Right ventricle myocardium inferior (tissue), 1 donor: ENCODE results near the gene SLIT3. TPM values are rescaled to one million over a fixed set of nuclear protein-coding genes. Genes with fewer than 3 reads are reported as not detected.
"Not testable (repeated sequence)": the region's sequence is repeated elsewhere in the genome, so short reads cannot be mapped to it uniquely, and the experiment has no call there.

Experiments used
- ATAC-seq: fragments of 200-7000 bp; cut with Tn5 transposase; one replicate; pipeline ENCODE4 v1.9.1; 2020; ENCODE audit warnings: mild to moderate bottlenecking, moderate library complexity
- DNase-seq: peaks from one replicate; pipeline ENCODE4 v3.0.0; 2021; ENCODE audit errors: missing footprints
- intact Hi-C: fragments of 100-400 bp; cut with DNase I; formaldehyde crosslinking; loops from one replicate; pipeline ENCODE4 v1.11.0; 2022
- total RNA-seq: library from RNA; stranded (reverse); fragmentation: NEBNext Ultra II Directional; extraction: Animal tissue kit (Norgen Biotek cat#: 25700); gene quantifications from one replicate; pipeline ENCODE4 v1.2.1, GENCODE V29; 2021
- donor health status: DM: no; HTN: yes; CAD: no; lungs with severe emphysema.

SLIT3 gene
- total RNA-seq, 1 donor from 2014 or later: 12.4 TPM

- intact Hi-C loops: no loop called here
- no peak for DNase-seq
- no peak for ATAC-seq
Measured at GRCh38 chr5:169133531-169133930, 167.4 kb downstream of the SLIT3 start.

- DNase-seq: no peak
- ATAC-seq: no peak
- intact Hi-C loops: no loop called here
Measured at GRCh38 chr5:169132302-169132660, 168.7 kb downstream of the SLIT3 start.

- ATAC-seq (no peak), DNase-seq (no peak)
- intact Hi-C loops: no loop called here
Measured at GRCh38 chr5:169131616-169132301, 169.2 kb downstream of the SLIT3 start.

GRCh38 chr5:169128679-169129078, 172.3 kb downstream of the SLIT3 start:
- intact Hi-C loops: no loop called here
- DNase-seq (no peak), ATAC-seq (peak; percentile 67)

- intact Hi-C loops: no loop called here
- no peak for DNase-seq
- ATAC-seq: no peak
Measured at GRCh38 chr5:169127431-169127830, 173.5 kb downstream of the SLIT3 start.

- ATAC-seq (no peak), DNase-seq (no peak)
- intact Hi-C loops: no loop called here
Measured at GRCh38 chr5:169126481-169127021, 174.4 kb downstream of the SLIT3 start.

GRCh38 chr5:169125571-169125970, 175.4 kb downstream of the SLIT3 start:
- ATAC-seq (no peak), DNase-seq (no peak)
- intact Hi-C loops: no loop called here

GRCh38 chr5:169122951-169123350, 178.0 kb downstream of the SLIT3 start:
- ATAC-seq: no peak
- no peak for DNase-seq
- intact Hi-C loops: no loop called here

GRCh38 chr5:169121630-169122420, 179.1 kb downstream of the SLIT3 start:
- DNase-seq (no peak), ATAC-seq (no peak)
- intact Hi-C loops: no loop called here

GRCh38 chr5:169119288-169120048, 181.5 kb downstream of the SLIT3 start:
- intact Hi-C loops: loop anchor here (5.0 to 10.0 kb wide), 2 partner anchors 78 to 185 kb away; partner anchors contain the start of gene SLIT3
- ATAC-seq: no peak
- no peak for DNase-seq

- DNase-seq (no peak), ATAC-seq (peak; percentile 66)
- intact Hi-C loops: loop anchor here (5.0 to 10.0 kb wide), 2 partner anchors 80 to 188 kb away; partner anchors contain the start of gene SLIT3
Measured at GRCh38 chr5:169116961-169117461, 183.9 kb downstream of the SLIT3 start.

GRCh38 chr5:169115461-169116124, 185.3 kb downstream of the SLIT3 start:
- ATAC-seq (no peak), DNase-seq (no peak)
- intact Hi-C loops: loop anchor here (5.0 to 10.0 kb wide), 2 partner anchors 82 to 189 kb away; partner anchors contain the start of gene SLIT3

- no peak for DNase-seq
- intact Hi-C loops: loop anchor here (5.0 to 10.0 kb wide), 2 partner anchors 83 to 190 kb away; partner anchors contain the start of gene SLIT3
- no peak for ATAC-seq
Measured at GRCh38 chr5:169114466-169115065, 186.4 kb downstream of the SLIT3 start.

- DNase-seq (no peak), ATAC-seq (no peak)
- intact Hi-C loops: loop anchor here (10.0 kb wide), 1 partner anchor 193 kb away; the partner anchor contains the start of gene SLIT3
Measured at GRCh38 chr5:169112016-169112415, 188.9 kb downstream of the SLIT3 start.

- intact Hi-C loops: no loop called here
- ATAC-seq (no peak), DNase-seq (no peak)
Measured at GRCh38 chr5:169106911-169107706, 193.8 kb downstream of the SLIT3 start.

- DNase-seq, ATAC-seq, intact Hi-C loops: not testable (repeated sequence)
Measured at GRCh38 chr5:169105582-169105981, 195.4 kb downstream of the SLIT3 start.

- DNase-seq (no peak), ATAC-seq (no peak)
- intact Hi-C loops: no loop called here
Measured at GRCh38 chr5:169104937-169105494, 195.9 kb downstream of the SLIT3 start.
